HepG2 (cell line): ENCODE data around the gene NT5M. TPM values are rescaled to one million over a fixed set of nuclear protein-coding genes. Genes with fewer than 3 reads are reported as not detected.

Source experiments
- ARHGAP35 ChIP-seq: sonication (generic); formaldehyde crosslinking; IDR thresholded peaks from 2 replicates; pipeline ENCODE4 v1.9.0; 2022; ENCODE audit warnings: mild to moderate bottlenecking, inconsistent platforms, moderate library complexity, missing genetic modification reagents, borderline replicate concordance
- SPEN ChIP-seq: sonication (generic); formaldehyde crosslinking; IDR thresholded peaks from 2 replicates; pipeline ENCODE4 v1.5.1; 2020; ENCODE audit warnings: low read depth, mild to moderate bottlenecking, missing genetic modification reagents
- YEATS2 ChIP-seq: sonication (generic); formaldehyde crosslinking; IDR thresholded peaks from 2 replicates; pipeline ENCODE4 v1.4.0; 2020; ENCODE audit warnings: missing genetic modification reagents, borderline replicate concordance
- ZNF326 ChIP-seq: sonication (generic); formaldehyde crosslinking; IDR thresholded peaks from 2 replicates; pipeline ENCODE4 v1.4.0; 2020; ENCODE audit warnings: missing genetic modification reagents, borderline replicate concordance
- ZNF547 ChIP-seq: sonication (generic); formaldehyde crosslinking; IDR thresholded peaks from 2 replicates; pipeline ENCODE4 v1.5.1; 2020; ENCODE audit warnings: mild to moderate bottlenecking, missing genetic modification reagents
- ZNF841 ChIP-seq: sonication (generic); formaldehyde crosslinking; IDR thresholded peaks from 2 replicates; pipeline ENCODE4 v1.8.1; 2023; ENCODE audit warnings: missing genetic modification reagents, borderline replicate concordance
- polyA plus RNA-seq, 8 experiments: library from polyadenylated mRNA; depleted of rRNA in 3 of 8; stranded (reverse) in 7 of 8; unstranded in 1 of 8; fragments of >200 nt; fragmentation: Illumina TruSeq in 4 of 8; extraction: Trizol in 4 of 8; gene quantifications; 2 replicates each; pipeline versions ENCODE4 v1.2.1 to v1.2.3, GENCODE V29; 2011 to 2016; ENCODE audit warnings: low read depth in 4 of 8, missing spikeins in 1 of 8, mixed read lengths in 1 of 8; ENCODE audit not compliant: insufficient read depth in 1 of 8
- total RNA-seq, 5 experiments: library from RNA; depleted of rRNA; stranded (reverse); fragments of >200 nt; fragmentation: Illumina TruSeq; extraction: Trizol; gene quantifications; 2 replicates each; pipeline ENCODE4 v1.2.3, GENCODE V29; 2016; ENCODE audit warnings: low read depth in 1 of 5
- TF ChIP-seq, protein P1 (sequence below): IDR thresholded peaks from 2 replicates; pipeline ENCODE4 v1.6.1; 2018; ENCODE audit warnings: missing genetic modification reagents
- TF ChIP-seq, protein P2 (sequence below): sonication (generic); formaldehyde crosslinking; IDR thresholded peaks from 2 replicates; pipeline ENCODE4 v1.4.0; 2020; ENCODE audit warnings: low read depth, mild to moderate bottlenecking, missing genetic modification reagents
- TF ChIP-seq, protein P3 (sequence below): sonication (generic); formaldehyde crosslinking; IDR thresholded peaks from 2 replicates; pipeline ENCODE4 v1.5.0; 2020; ENCODE audit warnings: mild to moderate bottlenecking, missing genetic modification reagents
- TF ChIP-seq, protein P4 (sequence below), 2 experiments: sonication (generic) in 1 of 2; formaldehyde crosslinking in 1 of 2; IDR thresholded peaks; 2 replicates each; pipeline versions ENCODE4 v1.5.1 to v1.6.1; 2011 to 2020; ENCODE audit warnings: borderline replicate concordance in 1 of 2, low read depth in 1 of 2, low read length in 1 of 2, mild to moderate bottlenecking in 1 of 2, missing genetic modification reagents in 1 of 2, moderate library complexity in 1 of 2
- TF ChIP-seq, protein P5 (sequence below): sonication (generic); formaldehyde crosslinking; IDR thresholded peaks from 2 replicates; pipeline ENCODE4 v1.4.0; 2020; ENCODE audit warnings: mild to moderate bottlenecking, missing genetic modification reagents
- TF ChIP-seq, protein P6 (sequence below), 2 experiments: sonication (generic) in 1 of 2; formaldehyde crosslinking in 1 of 2; IDR thresholded peaks; 2 replicates each; pipeline versions ENCODE4 v1.4.0 to v1.6.1; 2016 to 2020; ENCODE audit warnings: borderline replicate concordance in 1 of 2, low read depth in 1 of 2, mild to moderate bottlenecking in 1 of 2, missing genetic modification reagents in 1 of 2

The NT5M gene
- total and polyA plus RNA-seq, 2 of the 13 experiments (the other 11 are each of a cell fraction or from before 2014, with no cell fraction given): 0.55 to 0.78 TPM

DNA sequence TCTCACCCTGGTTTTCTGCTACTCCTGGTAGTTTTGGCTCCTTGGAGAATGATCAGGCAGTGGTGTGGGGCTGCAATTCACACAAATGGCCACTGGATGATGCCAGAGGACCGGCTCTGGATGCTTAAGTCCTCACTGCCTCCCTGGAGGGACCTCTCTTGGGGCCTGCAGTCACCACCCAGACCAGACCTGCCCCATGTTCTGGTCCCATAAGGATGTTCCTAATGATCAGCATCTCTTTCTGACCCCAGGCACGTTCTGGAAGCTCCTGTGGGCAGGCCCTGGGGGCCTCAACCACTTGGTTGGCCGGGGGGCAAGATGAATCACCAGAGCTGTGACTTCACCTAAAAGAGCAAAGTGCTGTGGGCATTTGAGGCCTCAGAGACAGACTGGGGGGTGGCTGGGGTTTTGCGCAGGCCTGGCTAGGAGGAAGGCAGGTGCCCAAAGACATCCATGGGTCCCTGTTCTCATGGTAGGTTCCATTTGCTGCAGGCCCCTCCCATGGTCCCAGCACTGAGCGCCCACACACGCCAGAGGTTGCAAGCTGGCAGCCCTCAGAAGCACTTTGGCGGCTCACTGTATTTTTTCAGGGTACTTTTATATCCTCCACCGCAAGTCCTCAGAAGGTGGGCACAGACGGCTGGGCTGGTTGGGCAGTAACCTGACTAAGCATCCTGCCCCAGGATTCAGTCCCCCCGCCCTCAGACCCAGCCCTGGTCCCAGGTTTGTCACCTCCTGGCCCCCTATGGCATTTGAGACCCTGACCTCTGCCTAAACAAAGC is 53.2 kb downstream of the NT5M start (continued):
- no peak for TF ChIP-seq ARHGAP35
- no peak for TF ChIP-seq ZNF547
- TF ChIP-seq, protein P1, sequence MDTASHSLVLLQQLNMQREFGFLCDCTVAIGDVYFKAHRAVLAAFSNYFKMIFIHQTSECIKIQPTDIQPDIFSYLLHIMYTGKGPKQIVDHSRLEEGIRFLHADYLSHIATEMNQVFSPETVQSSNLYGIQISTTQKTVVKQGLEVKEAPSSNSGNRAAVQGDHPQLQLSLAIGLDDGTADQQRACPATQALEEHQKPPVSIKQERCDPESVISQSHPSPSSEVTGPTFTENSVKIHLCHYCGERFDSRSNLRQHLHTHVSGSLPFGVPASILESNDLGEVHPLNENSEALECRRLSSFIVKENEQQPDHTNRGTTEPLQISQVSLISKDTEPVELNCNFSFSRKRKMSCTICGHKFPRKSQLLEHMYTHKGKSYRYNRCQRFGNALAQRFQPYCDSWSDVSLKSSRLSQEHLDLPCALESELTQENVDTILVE (CRISPR knock-in tag): peak; percentile 36; the same call in 1 of the 2 replicates
- TF ChIP-seq, protein P2, sequence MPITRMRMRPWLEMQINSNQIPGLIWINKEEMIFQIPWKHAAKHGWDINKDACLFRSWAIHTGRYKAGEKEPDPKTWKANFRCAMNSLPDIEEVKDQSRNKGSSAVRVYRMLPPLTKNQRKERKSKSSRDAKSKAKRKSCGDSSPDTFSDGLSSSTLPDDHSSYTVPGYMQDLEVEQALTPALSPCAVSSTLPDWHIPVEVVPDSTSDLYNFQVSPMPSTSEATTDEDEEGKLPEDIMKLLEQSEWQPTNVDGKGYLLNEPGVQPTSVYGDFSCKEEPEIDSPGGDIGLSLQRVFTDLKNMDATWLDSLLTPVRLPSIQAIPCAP (CRISPR knock-in tag): no peak
- TF ChIP-seq YEATS2 (CRISPR knock-in tag): 0 out of 2 replicates have a peak, but pooled peaks have one; percentile 21
- TF ChIP-seq ZNF841: no peak
- TF ChIP-seq ZNF326 (CRISPR knock-in tag): no peak
- TF ChIP-seq, protein P3, sequence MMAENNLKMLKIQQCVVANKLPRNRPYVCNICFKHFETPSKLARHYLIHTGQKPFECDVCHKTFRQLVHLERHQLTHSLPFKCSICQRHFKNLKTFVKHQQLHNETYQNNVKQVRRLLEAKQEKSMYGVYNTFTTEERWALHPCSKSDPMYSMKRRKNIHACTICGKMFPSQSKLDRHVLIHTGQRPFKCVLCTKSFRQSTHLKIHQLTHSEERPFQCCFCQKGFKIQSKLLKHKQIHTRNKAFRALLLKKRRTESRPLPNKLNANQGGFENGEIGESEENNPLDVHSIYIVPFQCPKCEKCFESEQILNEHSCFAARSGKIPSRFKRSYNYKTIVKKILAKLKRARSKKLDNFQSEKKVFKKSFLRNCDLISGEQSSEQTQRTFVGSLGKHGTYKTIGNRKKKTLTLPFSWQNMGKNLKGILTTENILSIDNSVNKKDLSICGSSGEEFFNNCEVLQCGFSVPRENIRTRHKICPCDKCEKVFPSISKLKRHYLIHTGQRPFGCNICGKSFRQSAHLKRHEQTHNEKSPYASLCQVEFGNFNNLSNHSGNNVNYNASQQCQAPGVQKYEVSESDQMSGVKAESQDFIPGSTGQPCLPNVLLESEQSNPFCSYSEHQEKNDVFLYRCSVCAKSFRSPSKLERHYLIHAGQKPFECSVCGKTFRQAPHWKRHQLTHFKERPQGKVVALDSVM (CRISPR knock-in tag): peak; percentile 43; the same call in 1 of the 2 replicates
- TF ChIP-seq, protein P4, sequence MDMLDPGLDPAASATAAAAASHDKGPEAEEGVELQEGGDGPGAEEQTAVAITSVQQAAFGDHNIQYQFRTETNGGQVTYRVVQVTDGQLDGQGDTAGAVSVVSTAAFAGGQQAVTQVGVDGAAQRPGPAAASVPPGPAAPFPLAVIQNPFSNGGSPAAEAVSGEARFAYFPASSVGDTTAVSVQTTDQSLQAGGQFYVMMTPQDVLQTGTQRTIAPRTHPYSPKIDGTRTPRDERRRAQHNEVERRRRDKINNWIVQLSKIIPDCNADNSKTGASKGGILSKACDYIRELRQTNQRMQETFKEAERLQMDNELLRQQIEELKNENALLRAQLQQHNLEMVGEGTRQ (IDR thresholded peaks at IDR 0.05; ENCODE audit: low read depth, low read length): no peak
- TF ChIP-seq, protein P4 (CRISPR knock-in tag; IDR thresholded peaks at IDR 0.05; ENCODE audit: borderline replicate concordance): no peak
- TF ChIP-seq, protein P5, sequence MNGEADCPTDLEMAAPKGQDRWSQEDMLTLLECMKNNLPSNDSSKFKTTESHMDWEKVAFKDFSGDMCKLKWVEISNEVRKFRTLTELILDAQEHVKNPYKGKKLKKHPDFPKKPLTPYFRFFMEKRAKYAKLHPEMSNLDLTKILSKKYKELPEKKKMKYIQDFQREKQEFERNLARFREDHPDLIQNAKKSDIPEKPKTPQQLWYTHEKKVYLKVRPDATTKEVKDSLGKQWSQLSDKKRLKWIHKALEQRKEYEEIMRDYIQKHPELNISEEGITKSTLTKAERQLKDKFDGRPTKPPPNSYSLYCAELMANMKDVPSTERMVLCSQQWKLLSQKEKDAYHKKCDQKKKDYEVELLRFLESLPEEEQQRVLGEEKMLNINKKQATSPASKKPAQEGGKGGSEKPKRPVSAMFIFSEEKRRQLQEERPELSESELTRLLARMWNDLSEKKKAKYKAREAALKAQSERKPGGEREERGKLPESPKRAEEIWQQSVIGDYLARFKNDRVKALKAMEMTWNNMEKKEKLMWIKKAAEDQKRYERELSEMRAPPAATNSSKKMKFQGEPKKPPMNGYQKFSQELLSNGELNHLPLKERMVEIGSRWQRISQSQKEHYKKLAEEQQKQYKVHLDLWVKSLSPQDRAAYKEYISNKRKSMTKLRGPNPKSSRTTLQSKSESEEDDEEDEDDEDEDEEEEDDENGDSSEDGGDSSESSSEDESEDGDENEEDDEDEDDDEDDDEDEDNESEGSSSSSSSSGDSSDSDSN (CRISPR knock-in tag): no peak
- TF ChIP-seq, protein P6, sequence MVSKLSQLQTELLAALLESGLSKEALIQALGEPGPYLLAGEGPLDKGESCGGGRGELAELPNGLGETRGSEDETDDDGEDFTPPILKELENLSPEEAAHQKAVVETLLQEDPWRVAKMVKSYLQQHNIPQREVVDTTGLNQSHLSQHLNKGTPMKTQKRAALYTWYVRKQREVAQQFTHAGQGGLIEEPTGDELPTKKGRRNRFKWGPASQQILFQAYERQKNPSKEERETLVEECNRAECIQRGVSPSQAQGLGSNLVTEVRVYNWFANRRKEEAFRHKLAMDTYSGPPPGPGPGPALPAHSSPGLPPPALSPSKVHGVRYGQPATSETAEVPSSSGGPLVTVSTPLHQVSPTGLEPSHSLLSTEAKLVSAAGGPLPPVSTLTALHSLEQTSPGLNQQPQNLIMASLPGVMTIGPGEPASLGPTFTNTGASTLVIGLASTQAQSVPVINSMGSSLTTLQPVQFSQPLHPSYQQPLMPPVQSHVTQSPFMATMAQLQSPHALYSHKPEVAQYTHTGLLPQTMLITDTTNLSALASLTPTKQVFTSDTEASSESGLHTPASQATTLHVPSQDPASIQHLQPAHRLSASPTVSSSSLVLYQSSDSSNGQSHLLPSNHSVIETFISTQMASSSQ (IDR thresholded peaks at IDR 0.05; ENCODE audit: low read depth): no peak
- TF ChIP-seq, protein P6 (CRISPR knock-in tag; IDR thresholded peaks at IDR 0.05; ENCODE audit: borderline replicate concordance): 0 out of 2 replicates have a peak, but pooled peaks have one; percentile 17
- no peak for TF ChIP-seq SPEN
